ENCODE data around the gene RPN1.
"Not testable (repeated sequence)": the region's sequence is repeated elsewhere in the genome, so short reads cannot be mapped to it uniquely, and the experiment has no call there.

RPN1 gene

DNA sequence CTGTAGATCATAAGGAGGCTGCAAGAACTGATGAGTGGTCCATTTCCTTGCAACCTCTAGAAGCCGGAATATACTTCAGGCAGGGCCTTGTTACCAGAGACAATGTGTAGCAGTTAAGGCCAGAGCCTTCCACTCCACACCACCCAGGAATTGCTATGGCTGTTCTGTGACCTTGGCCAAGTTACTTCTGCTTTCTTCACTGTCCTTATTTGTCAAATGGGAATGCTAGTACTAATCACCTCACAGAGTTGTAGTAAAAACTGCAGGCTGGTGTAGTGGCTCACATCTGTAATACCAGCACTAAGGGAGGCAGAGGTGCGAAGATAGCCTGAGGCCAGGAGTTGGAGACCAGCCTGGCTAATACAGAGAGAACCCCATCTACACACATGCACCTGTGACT lies 28.7 kb upstream of the RPN1 start:
- H3K36me3 Mint-ChIP-seq (ENCODE audit: low read depth): no peaks in the 10 kb centered on the region
- H3K27ac Mint-ChIP-seq: no peak overlapping the region
- DNase-seq: no peak
- no peak overlapping the region for H3K4me3 Mint-ChIP-seq
- peaks cover 16% of the 10 kb centered on the region for H3K4me1 Mint-ChIP-seq
- H3K27me3 Mint-ChIP-seq (ENCODE audit: low read depth, poor library complexity): peaks cover 4% of the 10 kb centered on the region
- H3K9me3 Mint-ChIP-seq: no peaks in the 10 kb centered on the region
- TF ChIP-seq, protein P1, sequence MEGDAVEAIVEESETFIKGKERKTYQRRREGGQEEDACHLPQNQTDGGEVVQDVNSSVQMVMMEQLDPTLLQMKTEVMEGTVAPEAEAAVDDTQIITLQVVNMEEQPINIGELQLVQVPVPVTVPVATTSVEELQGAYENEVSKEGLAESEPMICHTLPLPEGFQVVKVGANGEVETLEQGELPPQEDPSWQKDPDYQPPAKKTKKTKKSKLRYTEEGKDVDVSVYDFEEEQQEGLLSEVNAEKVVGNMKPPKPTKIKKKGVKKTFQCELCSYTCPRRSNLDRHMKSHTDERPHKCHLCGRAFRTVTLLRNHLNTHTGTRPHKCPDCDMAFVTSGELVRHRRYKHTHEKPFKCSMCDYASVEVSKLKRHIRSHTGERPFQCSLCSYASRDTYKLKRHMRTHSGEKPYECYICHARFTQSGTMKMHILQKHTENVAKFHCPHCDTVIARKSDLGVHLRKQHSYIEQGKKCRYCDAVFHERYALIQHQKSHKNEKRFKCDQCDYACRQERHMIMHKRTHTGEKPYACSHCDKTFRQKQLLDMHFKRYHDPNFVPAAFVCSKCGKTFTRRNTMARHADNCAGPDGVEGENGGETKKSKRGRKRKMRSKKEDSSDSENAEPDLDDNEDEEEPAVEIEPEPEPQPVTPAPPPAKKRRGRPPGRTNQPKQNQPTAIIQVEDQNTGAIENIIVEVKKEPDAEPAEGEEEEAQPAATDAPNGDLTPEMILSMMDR (IDR thresholded peaks at IDR 0.05): no peak

DNA sequence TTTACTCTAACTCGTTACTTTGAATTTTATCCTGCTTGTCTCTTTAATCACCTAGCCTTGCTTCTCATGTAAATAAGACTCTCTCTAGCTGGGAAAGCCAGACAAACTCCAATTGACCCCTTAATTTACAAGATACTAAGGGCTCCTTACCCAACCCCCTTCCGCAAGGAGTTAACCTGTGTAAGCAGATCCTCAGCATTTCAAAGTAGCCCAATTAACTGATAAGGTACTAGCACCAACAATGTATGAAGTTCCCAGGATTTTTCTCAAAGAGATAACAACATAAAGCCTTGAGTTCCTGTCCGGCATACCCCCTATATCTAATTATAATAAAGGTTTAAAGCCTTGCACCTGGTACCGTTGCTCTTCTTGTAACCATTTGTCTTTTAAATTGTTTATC lies 25.2 kb upstream of the RPN1 start:
- H3K27me3 Mint-ChIP-seq (ENCODE audit: low read depth, poor library complexity); H3K4me3 Mint-ChIP-seq; H3K4me1 Mint-ChIP-seq; H3K36me3 Mint-ChIP-seq (ENCODE audit: low read depth); H3K9me3 Mint-ChIP-seq; DNase-seq: not testable (repeated sequence)
- peak overlapping the region; percentile 80 for H3K27ac Mint-ChIP-seq

DNA sequence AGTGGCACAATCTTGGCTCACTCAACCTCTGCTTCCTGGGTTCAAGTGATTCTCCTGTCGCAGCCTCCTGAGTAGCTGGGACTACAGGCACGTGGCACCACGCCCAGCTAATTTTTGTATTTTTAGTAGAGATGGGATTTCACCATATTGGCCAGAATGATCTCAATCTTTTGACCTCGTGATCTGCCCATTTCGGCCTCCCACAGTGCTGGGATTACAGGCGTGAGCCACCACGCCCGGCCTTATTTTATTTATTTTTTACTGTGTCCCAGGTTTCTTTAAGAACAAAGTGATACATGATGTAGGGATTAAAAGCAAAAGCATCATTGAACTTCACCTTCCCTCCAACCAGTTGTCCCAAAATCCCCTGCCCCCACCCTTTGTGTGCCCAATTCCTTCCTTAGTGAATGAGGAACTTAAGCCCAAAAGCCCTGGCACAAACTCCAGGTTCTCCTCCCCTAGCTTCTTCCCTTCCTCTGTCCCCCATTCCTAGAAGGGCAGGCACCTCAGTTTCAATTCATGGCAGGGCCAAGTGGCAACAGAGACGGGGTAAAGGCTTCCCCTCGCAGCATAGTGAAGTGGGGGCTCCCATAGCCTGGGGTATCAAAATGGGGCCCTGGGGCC lies 23.7 kb upstream of the RPN1 start:
- Mint-ChIP-seq H3K27me3 (ENCODE audit: low read depth, poor library complexity) (peaks cover 8% of the 10 kb centered on the region), H3K4me3 (no peak overlapping the region), H3K27ac (no peak overlapping the region), H3K9me3 (no peaks in the 10 kb centered on the region), H3K4me1 (peaks cover 5% of the 10 kb centered on the region), H3K36me3 (ENCODE audit: low read depth) (no peaks in the 10 kb centered on the region)
- TF ChIP-seq, protein P1 (IDR thresholded peaks at IDR 0.05): no peak
- no peak for DNase-seq

DNA sequence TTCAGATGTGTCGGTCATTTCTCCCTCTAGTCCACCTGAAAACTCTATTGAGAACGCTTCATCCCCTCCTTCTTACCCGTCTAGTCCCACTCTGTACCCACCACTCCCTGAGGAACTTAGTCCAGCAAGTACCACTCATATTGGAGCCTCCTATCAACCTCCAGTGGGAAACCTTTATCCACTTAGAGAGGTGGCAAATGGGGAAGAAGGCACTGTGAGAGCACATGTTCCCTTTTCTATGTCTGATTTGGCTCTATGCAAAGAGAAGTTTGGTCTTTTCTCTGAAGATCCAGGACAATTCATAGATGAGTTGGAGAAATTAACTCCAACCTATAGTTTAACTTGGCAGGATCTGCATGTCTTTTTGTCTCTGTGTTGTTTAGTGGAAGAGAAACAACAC lies 17.0 kb upstream of the RPN1 start:
- Mint-ChIP-seq H3K27me3 (ENCODE audit: low read depth, poor library complexity) (peaks cover 24% of the 10 kb centered on the region), H3K36me3 (ENCODE audit: low read depth) (no peaks in the 10 kb centered on the region), H3K4me1 (no peaks in the 10 kb centered on the region), H3K4me3 (no peak overlapping the region), H3K9me3 (no peaks in the 10 kb centered on the region), H3K27ac (no peak overlapping the region)
- TF ChIP-seq, protein P1 (IDR thresholded peaks at IDR 0.05): no peak
- DNase-seq: no peak

DNA sequence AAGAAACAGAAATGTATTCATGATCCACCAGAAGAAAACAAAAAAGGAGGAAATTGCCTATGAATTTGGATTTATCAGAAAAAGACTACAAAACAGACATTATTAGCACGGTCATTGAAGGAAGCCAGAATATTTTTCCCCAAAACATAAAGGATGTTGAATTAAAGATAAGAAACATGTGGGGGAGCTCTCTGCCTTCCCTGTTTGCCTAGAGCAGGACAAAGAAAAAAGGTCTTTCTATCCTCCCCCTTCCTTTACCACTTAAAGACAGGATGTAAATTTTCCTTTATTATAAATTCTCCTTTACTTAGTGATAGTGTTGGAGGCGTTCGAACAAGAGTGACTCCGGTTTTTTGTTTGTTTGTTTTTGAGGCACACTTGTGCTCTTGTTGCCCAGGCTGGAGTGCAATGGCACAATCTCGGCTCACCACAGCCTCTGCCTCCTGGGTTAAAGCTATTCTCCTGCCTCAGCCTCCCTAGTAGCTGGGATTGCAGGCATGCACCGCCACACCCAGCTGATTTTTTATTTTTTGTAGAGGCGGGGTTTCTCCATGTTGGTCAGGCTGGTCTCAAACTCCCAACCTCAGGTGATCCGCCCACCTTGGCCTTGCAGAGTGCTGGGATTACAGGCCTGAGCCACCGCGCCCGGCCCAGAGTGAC lies 14.9 kb upstream of the RPN1 start:
- H3K27ac Mint-ChIP-seq: no peak overlapping the region
- peaks cover 20% of the 10 kb centered on the region for H3K27me3 Mint-ChIP-seq (ENCODE audit: low read depth, poor library complexity)
- no peaks in the 10 kb centered on the region for H3K4me1 Mint-ChIP-seq
- H3K9me3 Mint-ChIP-seq: peaks cover 7% of the 10 kb centered on the region
- DNase-seq: no peak
- H3K4me3 Mint-ChIP-seq: no peak overlapping the region
- TF ChIP-seq, protein P1 (IDR thresholded peaks at IDR 0.05): no peak
- no peaks in the 10 kb centered on the region for H3K36me3 Mint-ChIP-seq (ENCODE audit: low read depth)

DNA sequence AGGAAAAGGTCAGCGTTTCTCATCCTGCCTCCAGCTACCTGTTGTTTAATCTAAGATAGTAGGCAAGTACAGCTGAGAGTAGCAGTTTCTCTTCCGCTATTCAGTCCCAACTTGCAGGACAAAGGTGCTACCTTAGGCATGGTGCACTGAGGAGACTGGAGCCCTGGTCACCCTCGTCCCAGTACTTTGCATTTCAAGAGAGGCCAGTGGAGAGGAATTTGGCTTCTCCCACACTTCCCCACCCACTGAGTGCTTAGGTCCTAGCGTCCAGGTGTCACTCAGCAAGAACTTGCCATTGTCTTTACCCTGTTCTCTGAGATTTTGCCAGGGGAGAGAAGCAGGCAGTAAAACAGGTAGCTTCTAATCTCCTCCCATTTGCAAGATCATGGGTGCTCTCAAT lies 12.5 kb upstream of the RPN1 start:
- H3K36me3 Mint-ChIP-seq (ENCODE audit: low read depth): no peaks in the 10 kb centered on the region
- no peaks in the 10 kb centered on the region for H3K4me1 Mint-ChIP-seq
- H3K9me3 Mint-ChIP-seq: peaks cover 7% of the 10 kb centered on the region
- H3K27ac Mint-ChIP-seq: no peak overlapping the region
- DNase-seq: no peak
- H3K4me3 Mint-ChIP-seq: no peak overlapping the region
- TF ChIP-seq, protein P1 (IDR thresholded peaks at IDR 0.05): no peak
- H3K27me3 Mint-ChIP-seq (ENCODE audit: low read depth, poor library complexity): peaks cover 20% of the 10 kb centered on the region
